Measurements from ENCODE around the gene RER1.

RER1 gene

GRCh38 chr1:2391041-2391930 lies at the start of gene RER1, which contains the start of gene MORN1:
Gene RER1, plus strand, starts transcription at chr1:2391841. Its CDS starts 3,950 bp downstream, at chr1:2395791.
Gene MORN1, minus strand, starts transcription at chr1:2391554. Its CDS starts 21 bp downstream, at chr1:2391533.
- DNase-seq, result peak; percentile 71 to 99 (median 98)

GRCh38 chr1:2342384-2343022 lies 49.1 kb upstream of the RER1 start:
- DNase-seq, result no peak

- peak in 5 of 58 donors; percentile 3 to 17 (median 12) for DNase-seq
Observed at GRCh38 chr1:2343023-2343935, 48.4 kb upstream of the RER1 start.

- no peak for DNase-seq
Observed at GRCh38 chr1:2344121-2344681, 47.4 kb upstream of the RER1 start.

- no peak for DNase-seq
Observed at GRCh38 chr1:2344744-2345296, 46.8 kb upstream of the RER1 start.

GRCh38 chr1:2345297-2346075 lies 46.2 kb upstream of the RER1 start:
- no peak for DNase-seq

- DNase-seq, result no peak
Observed at GRCh38 chr1:2346691-2347408, 44.8 kb upstream of the RER1 start.

- DNase-seq, result no peak
Observed at GRCh38 chr1:2347409-2347785, 44.2 kb upstream of the RER1 start.

- no peak for DNase-seq
Observed at GRCh38 chr1:2347896-2348295, 43.7 kb upstream of the RER1 start.

GRCh38 chr1:2348346-2349325 lies 43.0 kb upstream of the RER1 start:
- no peak for DNase-seq

- peak in 1 of 58 donors; percentile 0 for DNase-seq
Observed at GRCh38 chr1:2349806-2350205, 41.8 kb upstream of the RER1 start.

- no peak for DNase-seq
Observed at GRCh38 chr1:2350501-2350900, 41.1 kb upstream of the RER1 start.

- DNase-seq, result no peak
Observed at GRCh38 chr1:2350911-2351655, 40.6 kb upstream of the RER1 start.

GRCh38 chr1:2351723-2352122 lies 39.9 kb upstream of the RER1 start:
- DNase-seq, result no peak

GRCh38 chr1:2352341-2352896 lies 39.2 kb upstream of the RER1 start:
- no peak for DNase-seq

GRCh38 chr1:2352897-2353550 lies 38.6 kb upstream of the RER1 start:
- DNase-seq, result no peak
